GM06990 (cell line): ENCODE measurements around the gene SLAMF7.
"Not testable (repeated sequence)": the region's sequence is repeated elsewhere in the genome, so short reads cannot be mapped to it uniquely, and the experiment has no call there.

Experiments used
- DNase-seq: peaks from one replicate; pipeline ENCODE4 v3.0.0-alpha.2; 2011; ENCODE audit not compliant: insufficient read length; ENCODE audit errors: extremely low read depth
- H3K27me3 ChIP-seq: replicated peaks from 2 replicates; pipeline ENCODE4 v1.6.0; 2011; ENCODE audit warnings: low read length; ENCODE audit not compliant: control insufficient read depth, insufficient read depth
- H3K36me3 ChIP-seq: 2 replicates; pipeline ENCODE4 v1.5.1; 2011; ENCODE audit warnings: low read length; ENCODE audit not compliant: control insufficient read depth, insufficient read depth
- H3K4me3 ChIP-seq: replicated peaks from 2 replicates; pipeline ENCODE4 v1.5.1; 2011; ENCODE audit warnings: low read depth, mild to moderate bottlenecking, control low read depth, low read length
- TF ChIP-seq, protein P1 (sequence below): IDR thresholded peaks from 2 replicates; pipeline ENCODE4 v1.5.1; 2011; ENCODE audit warnings: low read length, control low read depth, mild to moderate bottlenecking, inconsistent platforms; ENCODE audit not compliant: insufficient read depth, poor library complexity, severe bottlenecking

The SLAMF7 gene

DNA sequence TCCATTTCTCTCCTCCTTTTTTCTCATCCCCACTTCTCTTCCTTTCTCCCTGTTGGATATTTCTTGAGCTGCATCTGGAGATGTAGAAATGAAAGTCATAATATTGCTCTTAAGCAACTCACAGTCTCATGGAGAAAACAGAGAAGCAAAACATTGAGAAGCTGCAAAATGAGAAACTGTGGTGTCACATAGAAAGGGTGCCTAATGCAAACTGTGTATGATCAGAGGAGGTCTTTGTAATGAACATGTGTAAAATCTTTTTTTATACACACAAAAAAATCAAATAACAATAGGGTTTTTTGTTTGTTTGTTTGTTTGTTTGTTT is 11.8 kb upstream of the SLAMF7 start:
- H3K36me3 ChIP-seq: no peaks in the 10 kb centered on the region
- no peak overlapping the region for H3K4me3 ChIP-seq
- TF ChIP-seq, protein P1, sequence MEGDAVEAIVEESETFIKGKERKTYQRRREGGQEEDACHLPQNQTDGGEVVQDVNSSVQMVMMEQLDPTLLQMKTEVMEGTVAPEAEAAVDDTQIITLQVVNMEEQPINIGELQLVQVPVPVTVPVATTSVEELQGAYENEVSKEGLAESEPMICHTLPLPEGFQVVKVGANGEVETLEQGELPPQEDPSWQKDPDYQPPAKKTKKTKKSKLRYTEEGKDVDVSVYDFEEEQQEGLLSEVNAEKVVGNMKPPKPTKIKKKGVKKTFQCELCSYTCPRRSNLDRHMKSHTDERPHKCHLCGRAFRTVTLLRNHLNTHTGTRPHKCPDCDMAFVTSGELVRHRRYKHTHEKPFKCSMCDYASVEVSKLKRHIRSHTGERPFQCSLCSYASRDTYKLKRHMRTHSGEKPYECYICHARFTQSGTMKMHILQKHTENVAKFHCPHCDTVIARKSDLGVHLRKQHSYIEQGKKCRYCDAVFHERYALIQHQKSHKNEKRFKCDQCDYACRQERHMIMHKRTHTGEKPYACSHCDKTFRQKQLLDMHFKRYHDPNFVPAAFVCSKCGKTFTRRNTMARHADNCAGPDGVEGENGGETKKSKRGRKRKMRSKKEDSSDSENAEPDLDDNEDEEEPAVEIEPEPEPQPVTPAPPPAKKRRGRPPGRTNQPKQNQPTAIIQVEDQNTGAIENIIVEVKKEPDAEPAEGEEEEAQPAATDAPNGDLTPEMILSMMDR: no peak
- no peaks in the 10 kb centered on the region for H3K27me3 ChIP-seq
- peak; percentile 40 for DNase-seq

- not testable (repeated sequence) for H3K27me3 ChIP-seq, H3K36me3 ChIP-seq, DNase-seq, H3K4me3 ChIP-seq
Measured at GRCh38 chr1:160731564-160731963, 7.5 kb upstream of the SLAMF7 start.

- Histone ChIP-seq H3K27me3 (no peaks in the 10 kb centered on the region), H3K36me3 (no peaks in the 10 kb centered on the region), H3K4me3 (no peak overlapping the region)
- DNase-seq: peak; percentile 31
- TF ChIP-seq, protein P1: no peak
Measured at GRCh38 chr1:160731990-160732389, 7.1 kb upstream of the SLAMF7 start.

DNA sequence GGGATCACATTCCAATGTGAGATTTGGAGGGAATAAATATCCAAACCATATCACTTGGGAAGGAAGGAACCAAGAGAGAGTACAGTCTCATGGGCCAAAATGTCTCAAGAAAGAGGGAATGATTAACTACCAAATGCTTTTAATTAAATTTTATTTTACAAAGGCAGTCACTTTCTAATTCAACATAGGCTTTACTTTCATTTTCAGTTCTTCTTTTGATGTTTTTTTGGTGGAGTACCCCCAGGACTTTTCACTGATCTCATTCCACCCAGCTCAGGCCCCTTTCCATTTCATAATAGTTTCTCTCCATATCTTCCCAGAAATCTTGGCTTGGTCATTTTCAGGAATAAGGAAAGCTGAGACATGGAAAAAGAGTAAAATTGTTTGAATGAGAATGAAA is 5.1 kb upstream of the SLAMF7 start:
- Histone ChIP-seq H3K27me3 (no peaks in the 10 kb centered on the region), H3K36me3 (no peaks in the 10 kb centered on the region), H3K4me3 (no peak overlapping the region)
- TF ChIP-seq, protein P1: no peak
- no peak for DNase-seq

- no peaks in the 10 kb centered on the region for H3K27me3 ChIP-seq
- TF ChIP-seq, protein P1: no peak
- DNase-seq: no peak
Measured at GRCh38 chr1:160734301-160734700, 4.7 kb upstream of the SLAMF7 start.

DNA sequence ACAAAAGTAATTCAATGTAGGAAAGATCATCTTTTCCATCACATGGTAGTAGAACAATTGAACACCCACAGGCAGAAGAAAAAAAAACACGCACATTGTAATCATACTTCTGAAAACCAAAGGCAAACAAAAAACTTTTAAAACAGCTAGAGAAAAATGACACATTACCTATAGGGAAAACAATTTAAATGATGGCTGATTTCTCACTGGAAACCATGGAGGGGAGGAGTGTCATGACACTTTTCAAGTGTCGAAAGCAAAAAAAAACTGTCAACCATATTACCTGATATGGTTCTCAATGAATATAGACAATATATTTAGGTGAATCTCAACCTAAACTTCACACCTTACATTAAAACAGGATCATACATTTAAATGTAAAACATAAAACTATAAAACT is 776 bp upstream of the SLAMF7 start:
- peaks cover 4% of the 10 kb centered on the region for H3K36me3 ChIP-seq
- DNase-seq: no peak
- H3K4me3 ChIP-seq: no peak overlapping the region; the same call in none of the 2 replicates
- TF ChIP-seq, protein P1: no peak
- H3K27me3 ChIP-seq: no peaks in the 10 kb centered on the region

More at GRCh38 chr1:160734301-160734700, 4.7 kb upstream of the SLAMF7 start:
- H3K36me3 ChIP-seq: no peaks in the 10 kb centered on the region
- no peak overlapping the region for H3K4me3 ChIP-seq
